Activated CD4-positive, CD25-positive, alpha-beta regulatory T cell (primary cell): ENCODE measurements around the gene RASIP1.

Experiments
- DNase-seq, 4 experiments: peaks; one replicate each; lab custom pipeline; 2025; lab: John Stamatoyannopoulos, UW

RASIP1 gene

DNA sequence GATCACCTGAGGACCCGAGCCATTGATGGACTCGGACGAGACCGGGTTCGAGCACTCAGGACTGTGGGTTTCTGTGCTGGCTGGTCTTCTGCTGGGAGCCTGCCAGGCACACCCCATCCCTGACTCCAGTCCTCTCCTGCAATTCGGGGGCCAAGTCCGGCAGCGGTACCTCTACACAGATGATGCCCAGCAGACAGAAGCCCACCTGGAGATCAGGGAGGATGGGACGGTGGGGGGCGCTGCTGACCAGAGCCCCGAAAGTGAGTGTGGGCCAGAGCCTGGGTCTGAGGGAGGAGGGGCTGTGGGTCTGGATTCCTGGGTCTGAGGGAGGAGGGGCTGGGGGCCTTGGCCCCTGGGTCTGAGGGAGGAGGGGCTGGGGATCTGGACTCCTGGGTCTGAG, 15.8 kb upstream of the RASIP1 start:
- DNase-seq: no peak

DNA sequence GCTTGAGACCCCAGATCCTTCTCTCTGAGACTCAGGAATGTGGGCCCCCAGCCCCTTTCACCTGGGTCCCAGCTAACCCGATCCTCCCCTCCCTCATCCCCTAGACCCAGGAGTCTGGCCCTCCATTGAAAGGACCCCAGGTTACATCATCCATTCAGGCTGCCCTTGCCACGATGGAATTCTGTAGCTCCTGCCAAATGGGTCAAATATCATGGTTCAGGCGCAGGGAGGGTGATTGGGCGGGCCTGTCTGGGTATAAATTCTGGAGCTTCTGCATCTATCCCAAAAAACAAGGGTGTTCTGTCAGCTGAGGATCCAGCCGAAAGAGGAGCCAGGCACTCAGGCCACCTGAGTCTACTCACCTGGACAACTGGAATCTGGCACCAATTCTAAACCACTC, 15.4 kb upstream of the RASIP1 start:
- DNase-seq: no peak

DNA sequence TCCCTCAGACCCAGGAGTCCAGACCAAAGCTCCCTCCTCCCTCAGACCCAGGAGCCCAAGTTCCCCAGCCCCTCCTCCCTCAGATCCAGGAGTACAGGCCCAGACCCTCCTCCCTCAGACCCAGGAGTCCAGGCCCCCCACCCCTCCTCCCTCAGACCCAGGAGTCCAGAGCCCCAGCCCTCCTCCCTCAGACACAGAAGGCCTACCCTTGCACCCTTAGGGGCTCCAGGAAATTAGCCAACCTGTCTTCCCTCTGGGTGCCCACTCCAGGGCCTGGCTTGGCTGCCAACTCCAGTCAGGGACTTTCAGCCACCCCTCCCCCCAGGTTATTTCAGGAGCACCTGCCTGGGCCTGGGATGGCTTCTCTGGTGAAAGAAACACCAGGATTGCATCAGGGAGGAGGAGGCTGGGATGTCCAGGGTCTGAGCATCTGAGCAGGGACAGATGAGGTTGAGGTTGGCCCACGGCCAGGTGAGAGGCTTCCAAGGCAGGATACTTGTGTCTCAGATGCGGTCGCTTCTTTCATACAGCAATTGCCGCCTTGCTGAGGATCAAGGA, 14.8 kb upstream of the RASIP1 start, which contains the start of gene FGF21:
Gene FGF21, plus strand, starts transcription at position 441 of the 558 bp plus-strand sequence. CDS start 713 bp downstream, outside the sequence.
- DNase-seq: no peak

DNA sequence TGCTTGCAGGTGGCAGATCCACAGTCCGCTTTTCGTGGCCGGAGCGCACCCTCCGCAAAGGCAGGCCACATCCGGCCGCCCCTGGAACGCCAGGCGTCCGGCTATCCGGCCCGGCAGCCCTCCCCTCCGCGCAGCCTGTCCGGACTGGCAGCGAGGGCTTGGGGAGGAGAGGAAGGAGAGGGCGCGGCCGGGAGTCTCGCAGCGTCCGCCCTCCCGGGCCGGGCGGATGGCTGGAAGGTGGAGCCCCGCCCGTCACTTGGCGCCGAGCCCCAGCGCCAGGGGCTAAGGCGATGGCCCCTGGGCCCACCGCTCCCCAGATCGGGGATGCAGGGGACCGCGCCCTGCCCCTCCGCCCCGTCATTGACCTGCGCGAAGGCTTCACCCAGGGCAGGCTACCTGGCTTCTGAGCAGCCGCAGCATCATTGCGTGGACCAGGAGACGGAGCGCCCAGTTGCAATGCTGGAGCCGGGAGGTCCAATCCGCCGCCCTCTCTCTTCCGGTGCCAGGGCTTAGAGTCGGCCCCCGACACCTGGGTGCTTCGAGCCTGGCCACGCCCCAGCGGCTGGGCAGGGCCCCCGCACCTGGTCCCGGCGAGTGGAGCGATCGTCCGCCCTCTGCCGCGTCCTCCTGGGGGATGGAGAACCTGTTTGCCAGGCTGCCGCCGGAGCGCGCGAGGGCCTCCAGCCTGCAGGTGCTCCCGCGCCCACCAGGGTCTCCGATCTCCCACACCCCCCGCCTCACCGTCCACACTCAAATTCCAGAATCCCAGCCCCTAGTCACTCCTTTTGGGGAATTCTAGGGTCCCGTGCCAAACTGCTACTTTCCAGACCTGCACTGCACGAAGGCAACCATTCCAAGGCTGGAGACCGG, 12.3 kb upstream of the RASIP1 start, which contains the start of gene FUT1:
Gene FUT1, minus strand, starts transcription at position 146 of the 870 bp plus-strand sequence. CDS start 1,360 bp downstream, outside the sequence.
- DNase-seq: no peak

DNA sequence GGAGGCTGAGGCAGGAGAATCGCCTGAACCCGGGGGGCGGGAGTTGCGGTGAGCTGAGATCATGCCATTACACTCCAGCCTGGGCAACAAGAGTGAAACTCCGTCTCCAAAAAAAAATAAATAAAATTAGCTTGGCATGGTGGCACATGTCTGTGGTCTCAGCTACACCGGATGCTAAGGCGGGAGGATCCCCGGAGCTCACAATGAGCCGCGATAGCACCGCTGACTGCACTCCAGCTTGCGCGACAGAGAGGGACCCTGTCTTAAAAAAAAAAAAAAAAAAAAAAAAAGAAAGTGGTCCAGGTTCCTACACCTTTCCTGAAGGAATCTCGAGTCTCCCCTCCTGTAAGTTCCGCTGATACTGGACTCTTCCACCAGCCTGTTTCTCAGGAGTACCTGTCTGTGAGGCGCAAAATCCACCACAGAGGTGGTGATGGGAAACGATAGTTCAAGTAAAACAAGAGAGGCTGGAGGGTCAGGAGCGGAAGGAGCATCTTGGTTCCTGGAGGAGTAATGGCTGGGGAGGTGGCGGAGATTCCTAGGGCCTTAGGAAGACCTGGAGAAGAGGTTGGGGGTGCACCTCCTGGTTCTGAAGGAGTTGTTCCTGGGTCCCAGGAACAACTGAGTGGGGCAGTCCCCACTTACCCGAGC, 11.6 kb upstream of the RASIP1 start:
- DNase-seq: no peak

DNA sequence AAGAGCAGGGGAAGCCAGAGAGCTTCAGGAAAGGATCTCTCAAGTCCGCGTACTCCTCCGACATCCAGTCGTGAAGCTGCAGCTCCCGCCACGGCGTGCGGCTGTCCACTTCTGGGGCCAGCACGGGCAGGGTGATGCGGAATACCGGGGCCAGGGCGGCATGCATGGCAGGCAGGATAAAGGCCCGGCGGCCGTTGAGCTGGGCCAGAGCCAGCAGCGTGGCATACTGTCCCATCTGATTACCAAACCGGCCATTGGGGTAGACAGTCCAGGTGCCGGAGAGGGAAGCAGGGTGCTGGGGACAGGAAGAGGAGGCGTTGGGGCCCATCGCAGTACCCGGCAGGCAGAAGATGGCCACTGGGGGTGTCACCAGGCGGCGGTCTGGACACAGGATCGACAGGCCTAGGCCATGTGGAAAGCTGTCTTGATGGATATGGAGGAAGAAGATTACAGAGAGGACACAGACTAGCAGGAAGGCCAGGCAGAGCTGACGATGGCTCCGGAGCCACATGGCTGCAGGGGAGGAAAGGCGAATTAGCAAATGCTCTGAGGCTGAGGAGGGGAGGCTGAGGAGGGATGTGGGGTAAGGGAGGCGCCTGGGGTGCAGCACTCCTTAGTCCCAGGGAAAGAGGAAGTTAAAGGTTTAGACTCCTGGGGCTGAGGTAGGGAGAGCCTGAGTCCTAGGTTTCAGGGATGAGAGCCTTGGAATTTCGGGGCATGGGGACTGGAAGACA, 10.5 kb upstream of the RASIP1 start:
- DNase-seq: no peak

DNA sequence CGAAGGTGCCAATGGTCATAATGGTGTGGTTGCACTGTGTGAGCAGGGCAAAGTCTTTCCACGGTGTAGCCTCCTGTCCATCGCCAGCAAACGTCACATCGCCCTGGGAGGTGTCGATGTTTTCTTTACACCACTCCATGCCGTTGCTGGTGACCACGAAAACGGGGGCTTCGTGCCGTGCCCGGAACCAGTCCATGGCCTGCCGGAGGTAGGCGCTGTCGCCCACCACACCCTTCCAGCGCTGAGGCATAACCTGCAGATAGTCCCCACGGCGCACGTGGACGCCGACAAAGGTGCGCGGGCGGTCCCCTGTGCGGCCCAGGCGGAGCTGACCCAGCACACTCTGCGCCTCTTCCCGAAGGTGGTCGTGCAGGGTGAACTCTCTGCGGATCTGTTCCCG, 9.9 kb upstream of the RASIP1 start:
- DNase-seq: no peak

DNA sequence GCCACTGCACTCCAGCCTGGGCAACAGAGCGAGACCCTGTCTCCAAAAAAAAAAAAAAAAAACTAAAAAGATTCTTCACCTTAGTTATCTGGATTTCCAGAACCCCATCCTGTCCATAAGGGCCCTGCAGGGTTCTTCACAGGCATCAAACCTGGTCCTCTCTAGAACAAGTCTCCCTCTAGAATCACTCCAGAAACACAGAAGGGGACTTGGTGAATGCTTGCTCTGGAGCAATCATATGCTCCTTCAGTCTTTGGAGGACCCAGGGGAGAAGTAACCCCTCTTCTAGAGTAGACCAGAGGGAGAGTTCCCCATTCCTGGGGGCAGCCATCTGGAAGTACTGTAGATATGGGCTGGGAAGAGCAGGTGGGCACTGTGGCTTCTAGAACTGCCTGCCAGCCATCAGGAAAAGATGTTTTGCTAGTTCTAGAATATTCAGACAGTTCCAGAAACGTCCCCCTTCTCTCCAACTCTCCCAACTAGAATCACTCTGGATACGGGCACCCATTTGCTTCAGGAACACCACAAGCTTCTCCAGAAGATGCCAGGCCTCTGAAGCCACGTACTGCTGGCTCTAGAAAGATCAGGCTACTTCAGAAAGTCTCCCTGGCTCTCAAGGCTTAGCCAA, 9.3 kb upstream of the RASIP1 start:
- no peak for DNase-seq

DNA sequence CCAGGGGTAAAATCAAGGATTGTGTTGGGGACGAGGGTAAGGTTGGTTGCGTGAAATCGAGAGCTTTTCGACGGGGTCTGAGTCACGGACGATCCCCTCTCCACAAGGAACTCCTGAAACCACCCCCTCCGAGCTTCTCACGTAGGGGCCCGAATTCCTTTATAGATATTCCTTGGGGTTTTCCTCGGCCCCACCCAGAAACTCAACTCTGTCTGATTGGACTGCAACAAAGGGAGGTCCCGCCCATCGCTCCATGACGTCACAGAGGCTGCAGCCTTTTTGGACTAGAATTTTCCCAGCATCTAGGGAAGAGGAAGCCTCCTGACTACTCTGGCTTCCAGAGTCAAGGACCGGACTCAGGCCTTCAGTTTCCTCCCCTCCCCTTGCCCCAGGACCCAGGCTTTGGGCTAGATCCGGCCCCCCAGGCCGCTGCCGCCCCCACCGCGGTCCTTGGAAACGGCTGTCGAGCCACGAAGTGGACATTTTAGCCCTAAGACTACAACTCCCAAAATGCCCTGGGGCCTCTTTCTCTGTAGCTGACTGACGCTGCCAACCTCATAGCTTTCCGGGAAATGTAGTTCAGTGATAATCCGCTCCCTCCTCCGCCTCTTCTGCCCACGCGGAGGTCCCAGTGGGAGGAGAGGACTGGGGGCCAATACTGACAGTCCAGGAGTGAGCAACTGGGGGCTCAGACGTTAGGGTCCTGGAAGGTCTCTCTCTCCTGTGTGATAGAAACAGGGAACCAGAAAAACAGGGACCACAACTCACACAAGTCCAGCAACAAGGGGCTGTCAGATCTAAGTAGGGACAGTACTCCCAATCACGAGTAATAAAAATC, 6.5 kb upstream of the RASIP1 start, which contains the start of gene IZUMO1:
Gene IZUMO1, minus strand, starts transcription at position 172 of the 838 bp plus-strand sequence. CDS start 1,050 bp downstream, outside the sequence.
- DNase-seq: peak in 1 of 4 experiments; percentile 25

DNA sequence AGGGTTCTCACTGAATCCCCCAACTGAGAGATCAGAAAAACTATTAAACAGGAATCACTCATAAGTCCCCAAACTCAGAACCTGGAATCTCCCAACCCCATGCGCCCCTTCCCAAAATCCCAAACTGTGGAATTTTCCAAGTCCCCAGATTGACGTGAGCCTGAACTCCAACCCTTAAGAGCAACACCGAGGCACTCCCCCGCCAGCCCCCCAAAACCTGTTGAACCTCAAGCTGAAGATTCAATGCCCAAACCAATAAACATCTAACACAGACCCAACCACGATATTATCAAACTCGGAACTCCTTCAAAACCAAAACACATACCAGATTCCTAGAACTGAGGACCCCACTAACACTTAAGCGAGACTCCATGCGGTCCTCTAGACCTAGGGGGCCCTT, 5.7 kb upstream of the RASIP1 start:
- no peak for DNase-seq

DNA sequence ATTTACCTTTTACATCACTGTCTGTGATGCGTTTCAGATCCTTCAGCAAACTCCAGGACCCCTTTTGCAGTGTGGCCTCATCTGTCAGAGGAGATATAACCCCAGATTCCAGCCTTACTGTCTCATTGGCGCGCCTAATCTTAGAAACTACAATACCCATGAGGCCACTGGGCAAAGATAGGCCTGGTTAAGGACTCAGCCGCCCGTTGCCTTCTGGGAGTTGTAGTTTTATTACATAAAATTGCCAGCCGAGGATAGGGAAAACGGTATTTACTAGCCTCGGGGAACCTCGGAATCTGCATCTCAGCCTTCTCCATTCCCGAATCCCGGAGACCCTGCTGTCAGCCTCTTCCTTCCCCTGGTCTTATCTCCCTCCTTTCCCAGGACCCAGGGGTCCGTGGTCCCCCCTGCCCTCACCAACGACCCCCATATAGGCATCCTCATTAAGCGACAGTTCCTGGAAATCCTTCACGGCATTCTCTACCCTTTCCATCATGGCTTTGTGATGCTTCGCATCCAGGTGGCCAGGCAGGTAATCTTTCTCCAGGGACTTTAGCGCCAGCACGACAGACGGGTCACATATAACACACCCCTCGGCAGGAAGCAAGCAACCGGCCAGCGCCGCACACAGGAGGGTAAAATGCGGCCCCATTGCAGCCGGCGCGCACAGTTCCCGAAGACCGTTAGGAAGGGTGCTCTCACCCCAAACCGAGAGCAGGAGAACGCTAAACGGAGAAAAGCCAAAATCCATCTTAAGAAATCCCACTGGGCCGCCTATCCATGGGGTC, 5.0 kb upstream of the RASIP1 start:
- no peak for DNase-seq

DNA sequence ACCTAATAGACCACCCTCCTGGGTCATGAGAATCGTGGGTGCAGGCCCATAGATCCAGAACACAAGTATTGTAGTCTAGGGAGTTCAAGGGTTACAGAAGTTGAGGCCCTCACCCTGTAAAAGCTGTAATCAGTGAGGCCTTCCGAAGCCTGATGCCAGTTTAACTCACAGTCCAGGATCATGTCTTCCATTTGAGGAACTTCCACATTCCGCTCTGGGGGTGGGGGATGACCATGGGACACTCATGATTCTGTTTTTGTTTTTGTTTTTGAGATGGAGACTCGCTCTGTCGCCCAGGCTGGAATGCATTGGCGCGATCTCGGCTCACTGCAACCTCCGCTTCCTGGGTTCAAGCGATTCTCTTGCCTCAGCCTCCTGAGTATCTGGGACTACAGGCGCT, 1.7 kb upstream of the RASIP1 start:
- no peak for DNase-seq

DNA sequence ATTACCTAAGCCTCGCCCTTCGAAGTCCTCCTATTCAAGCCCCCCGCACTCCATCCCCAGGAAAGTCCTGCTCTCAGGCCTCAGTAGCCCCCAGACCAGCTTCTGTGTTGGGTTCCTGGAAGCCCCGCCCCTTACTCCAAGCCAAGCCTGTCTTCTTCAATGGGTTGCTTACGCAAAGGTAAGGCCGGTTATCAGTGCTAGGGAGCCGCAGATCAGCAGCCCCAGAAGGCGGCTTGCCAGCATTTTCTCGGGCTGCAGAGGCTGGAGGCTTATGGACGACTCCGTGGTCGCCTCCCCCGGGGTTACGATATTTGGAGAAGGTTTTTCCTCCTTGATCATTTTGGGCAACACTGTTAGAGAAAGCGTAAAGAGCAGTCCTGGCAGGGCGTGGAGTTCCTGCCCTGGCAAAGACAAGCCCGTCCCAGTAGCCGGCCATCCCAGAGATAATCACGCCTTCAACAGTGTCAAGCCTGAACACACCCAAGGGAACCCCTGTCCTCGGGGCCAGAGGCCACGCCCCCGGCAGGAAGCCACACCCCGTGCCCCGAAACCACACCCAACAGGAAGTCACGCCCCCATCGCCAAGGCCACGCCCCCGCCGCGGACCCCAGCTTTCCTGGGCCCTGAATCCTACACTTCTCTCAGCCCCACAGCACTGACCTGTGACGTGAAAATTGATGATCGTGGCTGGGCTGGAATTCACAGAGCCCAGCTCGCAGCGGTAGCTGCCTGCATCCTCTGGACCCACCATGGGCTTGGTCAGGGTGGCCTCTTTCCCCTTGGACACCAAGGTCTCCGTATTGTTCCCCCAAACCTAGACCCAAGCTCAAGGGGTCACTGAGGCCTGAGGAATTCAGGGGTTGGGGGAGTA, 954 bp upstream of the RASIP1 start:
- DNase-seq: no peak

DNA sequence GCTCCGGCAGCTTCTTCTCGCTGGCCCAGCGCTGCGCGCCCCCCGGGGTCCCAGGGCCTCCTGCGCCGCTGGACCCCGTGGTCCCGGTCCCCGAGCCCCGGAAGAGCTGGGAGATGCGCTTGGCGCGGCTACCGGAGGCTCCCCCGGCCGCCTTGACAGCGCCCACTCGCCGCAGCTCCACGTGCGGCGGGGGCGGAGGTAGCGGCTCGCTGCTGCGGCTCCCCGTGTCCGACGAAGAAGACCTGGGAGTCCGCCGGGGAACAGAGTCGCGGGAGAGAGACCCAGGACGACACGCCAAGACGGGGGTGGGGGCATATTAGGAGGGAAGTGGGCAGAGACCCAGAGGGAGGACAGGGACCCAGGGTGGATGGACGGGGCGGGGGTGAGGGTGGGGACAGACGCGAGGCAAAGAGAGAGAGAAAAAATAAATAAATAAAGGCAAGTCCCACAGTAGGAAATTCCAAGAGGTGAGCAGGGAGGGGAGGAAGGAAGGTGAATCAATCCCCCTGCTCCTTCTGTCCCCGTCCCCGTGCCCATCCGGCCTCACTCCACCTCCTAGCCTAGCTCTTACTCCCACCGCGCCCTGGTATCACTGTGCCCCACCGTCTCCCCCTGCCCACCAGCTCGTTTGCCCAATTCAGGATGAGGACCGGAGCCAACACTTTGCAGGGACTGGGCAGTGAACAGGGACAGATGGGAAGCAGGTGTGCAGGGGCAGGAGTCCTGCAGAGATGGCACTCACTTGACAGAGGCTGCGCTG, 826 bp downstream of the RASIP1 start:
- no peak for DNase-seq

DNA sequence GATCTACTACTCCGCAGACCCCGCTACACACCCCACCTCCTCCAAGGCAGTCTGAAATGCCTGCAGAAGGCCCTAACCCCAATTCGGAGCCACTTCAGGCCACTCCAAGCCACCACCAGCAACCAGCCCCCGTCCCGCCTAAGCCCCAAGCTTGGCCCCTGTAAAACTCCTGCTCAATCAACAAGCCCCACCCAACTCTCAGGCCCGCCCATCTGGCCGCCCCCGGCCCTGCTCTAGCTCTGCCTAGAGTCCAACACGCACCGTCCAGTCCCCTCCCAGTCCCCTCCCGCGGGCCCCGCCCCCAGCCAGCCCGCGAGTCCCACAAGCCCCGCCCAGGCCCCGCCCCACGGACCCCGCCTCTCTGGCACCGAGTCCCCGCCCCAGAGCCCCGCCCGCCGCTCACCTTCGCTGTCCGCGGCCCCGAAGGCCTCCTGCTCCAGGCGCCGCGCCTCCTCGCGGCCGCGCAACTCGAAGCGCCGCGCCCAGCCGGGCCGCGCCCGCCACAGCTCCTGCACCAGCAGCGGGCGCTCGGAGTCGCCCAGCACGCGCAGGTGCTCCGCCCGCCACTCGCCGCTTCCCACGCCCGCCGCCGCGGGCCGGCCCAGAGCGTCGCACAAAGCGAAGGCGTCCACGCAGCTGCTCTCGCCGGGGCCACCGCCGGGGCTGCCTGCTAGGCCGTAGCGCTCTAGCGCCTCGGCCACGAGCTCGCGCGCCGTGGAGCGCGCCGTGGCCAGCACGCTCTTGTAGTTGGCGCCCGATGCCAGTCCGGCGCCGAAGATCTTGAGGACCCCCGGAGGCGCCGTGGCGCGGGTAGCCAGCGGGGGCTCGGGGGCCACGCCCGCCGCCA, 1.6 kb downstream of the RASIP1 start:
- peak; percentile 85 to 90 (median 86) for DNase-seq

DNA sequence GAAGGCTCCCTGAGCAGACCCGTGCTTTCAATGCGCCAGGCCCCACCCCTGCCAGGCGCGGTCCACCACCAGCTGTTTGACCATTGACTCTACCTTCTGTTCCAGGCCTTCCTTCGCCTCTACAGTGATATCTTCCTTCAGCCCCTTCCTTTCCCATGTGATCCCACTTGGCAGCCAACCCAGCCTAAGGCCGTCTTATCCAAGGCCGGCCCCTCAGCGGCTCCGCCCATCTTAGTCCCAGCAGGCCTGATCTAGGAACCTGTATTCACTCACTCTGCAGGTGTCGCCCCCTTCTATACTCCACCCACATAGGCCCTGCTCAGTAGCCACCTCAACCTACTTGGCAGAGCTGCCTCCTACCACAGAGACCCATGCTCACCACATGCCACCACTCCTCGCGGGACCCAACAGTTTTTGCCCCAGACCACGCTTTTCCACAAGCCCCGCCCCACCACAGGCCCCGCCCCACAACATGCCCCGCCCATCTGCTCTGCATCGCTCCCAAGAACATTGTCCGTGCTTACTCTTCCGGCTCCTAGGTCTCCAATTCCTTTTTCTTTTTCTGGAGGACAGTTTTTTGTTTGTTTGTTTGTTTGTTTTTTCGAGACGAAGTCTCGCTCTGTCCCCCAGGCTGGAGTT, 2.9 kb downstream of the RASIP1 start:
- DNase-seq: no peak
